Measurements from ENCODE around the gene PLSCR3. TPM values are rescaled to one million over a fixed set of nuclear protein-coding genes. Genes with fewer than 3 reads are reported as not detected.
"Not testable (repeated sequence)": the region's sequence is repeated elsewhere in the genome, so short reads cannot be mapped to it uniquely, and the experiment has no call there.

PLSCR3 gene
- total RNA-seq, 2 experiments from 2014 or later = 63.0 to 66.8 TPM

DNA sequence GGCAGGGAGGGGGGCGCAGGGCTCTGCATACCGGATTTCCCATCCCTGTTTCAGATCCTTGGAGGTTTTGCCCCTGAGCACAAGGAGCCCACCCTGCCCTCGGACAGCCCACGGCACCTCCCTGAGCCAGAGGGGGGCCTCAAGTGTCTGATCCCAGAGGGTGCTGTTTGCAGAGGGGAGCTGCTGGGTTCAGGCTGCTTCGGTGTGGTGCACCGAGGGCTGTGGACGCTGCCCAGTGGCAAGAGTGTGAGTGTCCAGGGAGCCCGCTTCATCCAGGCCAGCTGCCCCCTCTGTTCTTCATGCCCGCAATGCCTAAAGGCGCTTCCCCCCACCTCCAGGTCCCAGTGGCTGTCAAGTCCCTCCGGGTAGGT, 11.0 kb downstream of the PLSCR3 start:
- H3K27ac Mint-ChIP-seq = peak overlapping the region; percentile 40
- peaks cover 5% of the 10 kb centered on the region for H3K9me3 Mint-ChIP-seq
- H3K4me3 Mint-ChIP-seq = peak overlapping the region; percentile 27
- peaks cover 10% of the 10 kb centered on the region for H3K4me1 Mint-ChIP-seq
- peaks cover 36% of the 10 kb centered on the region for H3K27me3 Mint-ChIP-seq
- peaks cover 8% of the 10 kb centered on the region for H3K36me3 Mint-ChIP-seq
- no peak for DNase-seq

GRCh38 chr17:7382901-7383300, 11.4 kb downstream of the PLSCR3 start:
- Mint-ChIP-seq H3K4me1 (peaks cover 10% of the 10 kb centered on the region), H3K4me3 (no peak overlapping the region), H3K36me3 (peaks cover 8% of the 10 kb centered on the region), H3K27me3 (peaks cover 39% of the 10 kb centered on the region), H3K27ac (no peak overlapping the region), H3K9me3 (peaks cover 5% of the 10 kb centered on the region)
- DNase-seq = no peak

DNA sequence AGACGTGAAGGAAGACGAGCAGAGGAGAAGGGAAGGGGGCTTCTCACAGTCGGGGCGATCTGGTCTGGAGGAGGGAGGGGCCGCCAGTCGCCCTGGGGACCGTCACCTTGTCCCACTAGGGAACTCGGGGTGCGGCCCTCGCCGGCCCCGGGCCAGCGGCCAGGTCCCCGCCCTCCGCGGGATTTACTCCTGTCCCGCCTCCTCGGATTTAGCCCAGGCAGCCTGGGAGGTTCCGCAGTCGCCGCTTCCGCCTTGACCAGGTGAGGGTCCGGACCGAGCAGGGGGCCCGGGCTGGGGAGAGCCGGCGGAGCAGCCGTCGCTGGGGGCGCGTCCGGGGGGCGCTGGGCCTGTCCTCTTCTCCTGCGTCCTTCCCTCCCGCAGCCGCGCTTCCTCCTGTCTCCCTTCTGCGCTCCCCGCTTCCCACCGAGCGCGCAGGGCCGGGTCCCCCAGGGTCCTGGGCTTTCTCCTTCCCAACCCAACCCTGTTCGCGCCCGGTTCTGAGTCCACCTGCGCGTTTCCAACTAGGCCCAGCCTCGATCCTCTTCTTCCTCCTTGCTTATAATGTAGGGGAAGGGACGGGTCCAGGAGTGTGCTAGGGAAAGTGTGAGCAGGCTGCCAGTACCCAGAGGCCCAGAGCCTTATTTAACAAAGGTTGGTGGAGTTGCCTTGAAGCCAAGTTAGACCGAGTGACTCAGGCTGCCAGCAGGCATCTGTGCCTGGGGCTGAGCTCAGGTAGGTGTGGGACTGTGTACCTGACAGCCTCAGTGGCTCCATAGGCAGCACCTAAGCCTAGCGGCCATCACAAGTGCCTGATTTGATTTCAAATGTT, 13.3 kb downstream of the PLSCR3 start, which contains the start of gene TNK1:
TSS of gene TNK1 (plus strand) at position 235 of the 829 bp plus-strand sequence. CDS start 1,838 bp downstream, outside the sequence.
- peaks cover 5% of the 10 kb centered on the region for H3K9me3 Mint-ChIP-seq
- peaks cover 8% of the 10 kb centered on the region for H3K36me3 Mint-ChIP-seq
- H3K4me3 Mint-ChIP-seq = no peak within 1 kb of the TSS
- H3K27ac Mint-ChIP-seq = no peak within 1 kb of the TSS
- H3K4me1 Mint-ChIP-seq = peaks cover 10% of the 10 kb centered on the region
- DNase-seq = no peak
- H3K27me3 Mint-ChIP-seq = peaks cover 52% of the 10 kb centered on the region

DNA sequence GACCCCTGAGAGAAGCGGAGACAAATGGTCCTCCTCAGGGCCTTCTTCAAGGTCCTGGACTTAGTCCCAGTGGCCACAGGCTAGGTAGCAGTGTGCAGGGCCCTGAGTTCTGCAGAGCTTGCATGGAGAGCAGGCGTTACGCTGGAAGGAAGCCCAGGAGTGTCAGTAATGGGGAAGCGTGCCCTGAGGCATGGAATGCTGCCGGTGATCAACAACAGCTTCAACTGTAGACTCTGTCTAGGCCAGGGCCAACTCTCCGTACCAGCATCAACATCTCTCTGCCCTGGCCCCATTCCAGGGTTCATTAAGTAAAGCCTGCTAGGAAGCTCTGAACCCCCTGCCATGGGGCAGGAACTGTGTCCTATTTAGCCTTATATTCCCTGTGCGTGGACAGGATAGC, 14.0 kb downstream of the PLSCR3 start:
- no peak overlapping the region for H3K27ac Mint-ChIP-seq
- H3K4me1 Mint-ChIP-seq = peaks cover 10% of the 10 kb centered on the region
- no peak overlapping the region for H3K4me3 Mint-ChIP-seq

GRCh38 chr17:7379134-7379533, 15.2 kb downstream of the PLSCR3 start:
- H3K9me3 Mint-ChIP-seq = peaks cover 5% of the 10 kb centered on the region
- DNase-seq = no peak
- H3K27me3 Mint-ChIP-seq = peaks cover 58% of the 10 kb centered on the region
- peaks cover 6% of the 10 kb centered on the region for H3K36me3 Mint-ChIP-seq
- H3K27ac Mint-ChIP-seq = no peak overlapping the region
- H3K4me3 Mint-ChIP-seq = no peak overlapping the region
- peaks cover 5% of the 10 kb centered on the region for H3K4me1 Mint-ChIP-seq

More for the DNA sequence above, 14.0 kb downstream of the PLSCR3 start:
- peaks cover 5% of the 10 kb centered on the region for H3K9me3 Mint-ChIP-seq
- H3K36me3 Mint-ChIP-seq = peaks cover 8% of the 10 kb centered on the region
- H3K27me3 Mint-ChIP-seq = peaks cover 52% of the 10 kb centered on the region
- no peak for DNase-seq

DNA sequence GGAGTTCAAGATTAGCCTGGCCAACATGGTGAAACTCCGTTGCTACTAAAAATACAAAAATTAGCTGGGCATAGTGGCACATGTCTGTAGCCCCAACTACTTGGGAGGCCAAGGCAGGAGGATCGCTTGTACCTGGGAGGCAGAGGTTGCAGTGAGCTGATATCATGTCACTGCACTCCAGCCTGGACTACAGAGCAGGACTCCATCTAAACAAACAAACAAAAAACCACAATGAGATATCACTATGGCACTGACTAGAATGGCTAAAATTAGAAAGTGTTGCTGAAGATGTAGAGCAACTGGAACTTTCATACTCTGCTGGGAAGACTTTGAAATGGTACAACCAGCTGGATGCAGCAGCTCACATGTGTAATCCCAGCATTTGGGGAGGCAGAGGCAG, 20.0 kb downstream of the PLSCR3 start:
- Mint-ChIP-seq H3K27ac (no peak overlapping the region), H3K9me3 (peaks cover 4% of the 10 kb centered on the region), H3K27me3 (peaks cover 27% of the 10 kb centered on the region), H3K4me1 (no peaks in the 10 kb centered on the region), H3K36me3 (peaks cover 3% of the 10 kb centered on the region), H3K4me3 (no peak overlapping the region)
- no peak for DNase-seq

DNA sequence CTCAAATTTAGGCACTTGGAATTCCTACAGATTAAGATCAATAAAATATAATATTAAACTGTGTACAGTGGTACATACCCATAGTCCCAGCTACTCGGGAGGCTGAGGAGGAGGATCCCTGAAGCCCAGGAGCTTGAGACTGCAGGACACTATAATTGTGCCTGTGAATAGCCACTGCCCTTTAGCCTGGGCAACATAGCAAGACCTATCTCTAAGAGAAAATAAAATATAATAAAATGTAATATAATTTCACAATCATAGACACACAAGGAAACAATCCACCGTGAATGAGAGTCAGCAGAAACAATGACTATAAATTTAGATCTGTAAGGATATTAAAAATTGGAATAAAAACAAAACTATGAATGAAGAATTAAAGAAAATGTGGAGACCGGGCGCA, 23.5 kb downstream of the PLSCR3 start:
- DNase-seq = no peak
- Mint-ChIP-seq H3K27ac (no peak overlapping the region), H3K27me3 (peaks cover 6% of the 10 kb centered on the region), H3K9me3 (no peaks in the 10 kb centered on the region), H3K36me3 (no peaks in the 10 kb centered on the region), H3K4me3 (no peak overlapping the region), H3K4me1 (no peaks in the 10 kb centered on the region)

DNA sequence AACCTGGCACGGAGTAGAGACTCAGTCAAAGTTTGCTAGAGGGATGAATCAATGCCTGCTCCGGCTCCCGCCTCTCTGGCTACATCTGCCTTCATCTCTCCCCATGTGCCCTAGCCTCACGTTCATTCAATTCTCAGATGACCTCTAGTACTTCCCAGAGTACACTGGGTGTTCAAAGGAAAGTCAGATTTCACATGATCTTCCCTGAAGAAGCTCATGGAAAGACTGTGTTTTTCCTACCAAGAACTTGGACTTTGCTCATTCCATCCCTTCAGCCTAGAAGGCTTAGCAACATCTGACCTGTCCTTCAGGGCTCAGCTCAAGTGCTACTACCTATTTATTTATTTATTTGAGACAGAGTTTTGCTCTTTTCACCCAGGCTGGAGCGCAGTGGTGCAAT, 24.5 kb downstream of the PLSCR3 start:
- no peaks in the 10 kb centered on the region for H3K4me1 Mint-ChIP-seq
- peaks cover 6% of the 10 kb centered on the region for H3K27me3 Mint-ChIP-seq
- no peak overlapping the region for H3K27ac Mint-ChIP-seq
- H3K9me3 Mint-ChIP-seq = no peaks in the 10 kb centered on the region
- DNase-seq = no peak
- no peaks in the 10 kb centered on the region for H3K36me3 Mint-ChIP-seq
- no peak overlapping the region for H3K4me3 Mint-ChIP-seq

DNA sequence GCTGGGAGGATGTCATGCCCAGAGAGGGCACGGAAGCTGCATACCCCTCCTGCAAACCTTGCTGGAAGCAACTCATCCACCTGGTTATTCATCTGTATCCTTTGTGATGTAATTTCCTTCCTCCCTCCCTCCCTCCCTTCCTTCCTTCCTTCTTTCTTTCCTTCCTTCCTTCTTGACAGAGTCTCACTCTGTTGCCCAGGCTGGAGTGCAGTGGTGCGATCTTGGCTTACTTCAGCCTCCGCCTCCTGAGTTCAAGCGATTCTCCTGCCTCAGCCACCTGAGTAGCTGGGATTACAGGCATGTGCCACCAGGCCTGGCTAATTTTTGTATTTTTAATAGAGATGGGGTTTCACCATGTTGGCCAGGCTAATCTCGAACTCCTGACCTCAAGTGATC, 25.7 kb downstream of the PLSCR3 start:
- not testable (repeated sequence) for DNase-seq, H3K4me1 Mint-ChIP-seq, H3K36me3 Mint-ChIP-seq, H3K27ac Mint-ChIP-seq, H3K9me3 Mint-ChIP-seq, H3K27me3 Mint-ChIP-seq, H3K4me3 Mint-ChIP-seq

- H3K4me1 Mint-ChIP-seq = no peaks in the 10 kb centered on the region
- DNase-seq = no peak
- no peak overlapping the region for H3K4me3 Mint-ChIP-seq
- H3K36me3 Mint-ChIP-seq = no peaks in the 10 kb centered on the region
- no peaks in the 10 kb centered on the region for H3K27me3 Mint-ChIP-seq
- no peaks in the 10 kb centered on the region for H3K9me3 Mint-ChIP-seq
- H3K27ac Mint-ChIP-seq = no peak overlapping the region
Observed at GRCh38 chr17:7367918-7368598, 26.3 kb downstream of the PLSCR3 start.

- DNase-seq = no peak
- Mint-ChIP-seq H3K27me3 (no peaks in the 10 kb centered on the region), H3K27ac (no peak overlapping the region), H3K9me3 (no peaks in the 10 kb centered on the region), H3K4me1 (no peaks in the 10 kb centered on the region), H3K4me3 (no peak overlapping the region), H3K36me3 (no peaks in the 10 kb centered on the region)
Observed at GRCh38 chr17:7367083-7367482, 27.2 kb downstream of the PLSCR3 start.

DNA sequence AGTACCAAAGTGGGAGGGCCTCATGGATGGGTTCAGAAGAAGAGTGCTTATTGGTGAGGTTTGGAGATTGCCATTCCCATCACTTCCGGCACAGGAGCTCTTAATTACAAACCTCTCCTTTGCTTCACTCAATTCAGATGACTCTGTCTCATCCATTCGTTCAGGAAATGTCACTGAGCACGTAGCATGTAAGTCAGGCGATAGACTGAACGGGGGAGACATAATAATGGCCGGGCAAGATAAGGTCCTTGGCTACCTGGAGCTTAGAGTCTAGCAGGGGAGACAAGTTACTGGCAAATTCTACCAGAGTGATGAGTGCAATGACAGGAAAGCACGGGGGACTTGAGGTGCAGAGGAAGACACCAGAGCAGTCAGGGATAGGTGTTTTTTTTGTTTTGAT, 28.4 kb downstream of the PLSCR3 start:
- H3K4me1 Mint-ChIP-seq, H3K4me3 Mint-ChIP-seq, DNase-seq, H3K36me3 Mint-ChIP-seq, H3K27ac Mint-ChIP-seq, H3K9me3 Mint-ChIP-seq, H3K27me3 Mint-ChIP-seq: not testable (repeated sequence)

GRCh38 chr17:7363311-7363710, 31.0 kb downstream of the PLSCR3 start:
- no peaks in the 10 kb centered on the region for H3K4me1 Mint-ChIP-seq
- H3K27ac Mint-ChIP-seq = no peak overlapping the region
- no peaks in the 10 kb centered on the region for H3K36me3 Mint-ChIP-seq
- no peak overlapping the region for H3K4me3 Mint-ChIP-seq
- H3K27me3 Mint-ChIP-seq = no peaks in the 10 kb centered on the region
- H3K9me3 Mint-ChIP-seq = no peaks in the 10 kb centered on the region
- DNase-seq = no peak

DNA sequence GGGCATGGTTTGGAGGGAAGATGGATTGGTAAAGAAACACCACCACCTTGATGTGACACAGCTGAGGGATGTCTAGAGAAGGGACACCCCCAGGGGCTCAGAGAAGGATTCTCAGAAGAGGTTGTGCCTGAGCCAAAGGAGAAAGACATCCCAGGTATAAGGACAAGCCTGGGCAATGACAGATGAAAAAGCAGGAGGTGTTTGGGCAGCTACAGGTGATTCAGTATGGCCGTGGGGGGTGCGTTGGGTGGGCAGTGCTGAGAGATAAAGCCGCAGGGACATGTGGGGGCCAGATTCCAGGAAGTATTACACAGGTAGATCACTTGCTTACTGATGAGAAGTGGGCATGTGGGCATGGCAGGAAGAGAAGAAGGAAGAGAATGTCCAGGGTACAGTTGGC, 32.4 kb downstream of the PLSCR3 start:
- Mint-ChIP-seq H3K9me3 (no peaks in the 10 kb centered on the region), H3K27ac (no peak overlapping the region), H3K4me1 (no peaks in the 10 kb centered on the region), H3K36me3 (no peaks in the 10 kb centered on the region), H3K4me3 (no peak overlapping the region), H3K27me3 (no peaks in the 10 kb centered on the region)
- DNase-seq = no peak

GRCh38 chr17:7357381-7357780, 36.9 kb downstream of the PLSCR3 start:
- H3K9me3 Mint-ChIP-seq = no peaks in the 10 kb centered on the region
- H3K4me3 Mint-ChIP-seq = no peak overlapping the region
- peaks cover 3% of the 10 kb centered on the region for H3K36me3 Mint-ChIP-seq
- H3K4me1 Mint-ChIP-seq = peaks cover 22% of the 10 kb centered on the region
- no peak for DNase-seq
- no peak overlapping the region for H3K27ac Mint-ChIP-seq
- no peaks in the 10 kb centered on the region for H3K27me3 Mint-ChIP-seq

DNA sequence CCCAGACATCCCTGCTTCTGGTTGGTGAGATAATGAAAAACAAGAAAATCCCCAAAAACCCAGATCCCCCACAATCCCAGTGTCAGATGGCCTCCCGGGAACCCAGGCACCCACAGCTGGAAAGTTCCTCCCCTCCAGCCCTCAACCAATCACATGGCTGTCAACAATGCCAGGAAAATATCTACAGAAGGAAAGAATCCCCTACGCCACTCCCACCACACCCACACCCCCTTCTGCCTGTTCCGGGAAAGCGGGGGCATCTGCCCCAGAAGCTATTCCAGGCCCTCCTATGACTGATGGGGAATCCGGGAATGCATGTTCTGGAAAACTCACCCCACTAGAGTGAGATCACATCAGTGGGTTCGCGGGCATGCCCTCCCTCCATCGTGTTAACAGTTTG, 37.6 kb downstream of the PLSCR3 start:
- H3K9me3 Mint-ChIP-seq = no peaks in the 10 kb centered on the region

More for the DNA sequence above, 37.6 kb downstream of the PLSCR3 start:
- DNase-seq = no peak
- Mint-ChIP-seq H3K36me3 (peaks cover 4% of the 10 kb centered on the region), H3K27ac (no peak overlapping the region), H3K27me3 (no peaks in the 10 kb centered on the region), H3K4me3 (no peak overlapping the region), H3K4me1 (peaks cover 24% of the 10 kb centered on the region)
